Measurements from ENCODE around the gene LRP3.
A peak's percentile ranks its signal among the peaks of the same experiment; 100 is the strongest.

DNA sequence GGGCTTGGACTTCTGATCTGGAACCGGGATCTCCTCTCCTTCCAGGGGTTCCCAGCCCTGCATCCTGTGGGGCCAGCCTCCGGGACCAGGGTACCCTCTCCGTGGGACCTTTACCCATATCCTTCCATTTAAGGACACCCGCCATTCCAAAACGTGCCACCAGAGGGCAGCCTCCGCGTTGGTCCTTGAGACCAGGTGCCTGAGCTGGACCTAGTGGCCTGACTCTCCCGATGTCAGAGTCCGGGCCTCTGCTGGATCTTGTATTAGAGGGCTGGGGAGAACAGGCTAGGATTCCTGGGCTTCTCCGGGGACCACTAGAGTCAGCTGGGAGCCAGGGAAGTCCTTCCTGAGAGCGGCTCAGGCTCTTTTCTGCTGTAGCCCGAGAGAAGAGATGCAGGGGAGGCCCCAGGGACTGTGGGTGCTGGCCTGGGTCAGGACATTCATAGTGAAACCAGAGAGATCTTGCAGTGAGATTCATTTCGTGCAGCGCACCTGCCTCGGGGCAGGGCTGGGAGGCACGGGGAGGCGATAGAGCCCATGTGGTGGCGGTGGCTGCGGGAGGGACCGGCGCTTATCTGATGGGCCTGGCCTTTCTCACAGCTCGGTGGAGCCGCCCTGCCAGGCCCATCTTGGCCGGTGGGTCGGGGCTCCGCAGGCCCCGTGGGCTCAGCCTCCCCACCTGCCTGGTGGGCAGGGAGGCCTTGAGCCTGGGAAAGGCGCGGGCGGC is 41.3 kb downstream of the LRP3 start:
- TF ChIP-seq, protein P1, sequence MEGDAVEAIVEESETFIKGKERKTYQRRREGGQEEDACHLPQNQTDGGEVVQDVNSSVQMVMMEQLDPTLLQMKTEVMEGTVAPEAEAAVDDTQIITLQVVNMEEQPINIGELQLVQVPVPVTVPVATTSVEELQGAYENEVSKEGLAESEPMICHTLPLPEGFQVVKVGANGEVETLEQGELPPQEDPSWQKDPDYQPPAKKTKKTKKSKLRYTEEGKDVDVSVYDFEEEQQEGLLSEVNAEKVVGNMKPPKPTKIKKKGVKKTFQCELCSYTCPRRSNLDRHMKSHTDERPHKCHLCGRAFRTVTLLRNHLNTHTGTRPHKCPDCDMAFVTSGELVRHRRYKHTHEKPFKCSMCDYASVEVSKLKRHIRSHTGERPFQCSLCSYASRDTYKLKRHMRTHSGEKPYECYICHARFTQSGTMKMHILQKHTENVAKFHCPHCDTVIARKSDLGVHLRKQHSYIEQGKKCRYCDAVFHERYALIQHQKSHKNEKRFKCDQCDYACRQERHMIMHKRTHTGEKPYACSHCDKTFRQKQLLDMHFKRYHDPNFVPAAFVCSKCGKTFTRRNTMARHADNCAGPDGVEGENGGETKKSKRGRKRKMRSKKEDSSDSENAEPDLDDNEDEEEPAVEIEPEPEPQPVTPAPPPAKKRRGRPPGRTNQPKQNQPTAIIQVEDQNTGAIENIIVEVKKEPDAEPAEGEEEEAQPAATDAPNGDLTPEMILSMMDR (IDR thresholded peaks at IDR 0.05; ENCODE audit: low read length) = peak; percentile 86
- TF ChIP-seq EZH2 (IDR thresholded peaks at IDR 0.05; ENCODE audit: borderline replicate concordance, low read length) = no peak
